Natural killer cell (primary cell): ENCODE data around the gene GOLGA1. TPM values are rescaled to one million over a fixed set of nuclear protein-coding genes. Genes with fewer than 3 reads are reported as not detected.

ENCODE experiments used
- ATAC-seq, 3 donors: fragments of 150-1000 bp in 2 of 3; fragments of 200-7000 bp in 1 of 3; cut with Tn5 transposase; 1 replicate in 1 of 3; 2 replicates in 2 of 3; pipeline ENCODE4 v1.10.0; 2021; ENCODE audit warnings: mild to moderate bottlenecking in 2 of 3, moderate library complexity in 2 of 3
- DNase-seq, 2 donors: peaks; one replicate each; pipeline versions ENCODE4 v3.0.0 to v3.0.0-alpha.2; 2013 to 2021; ENCODE audit warnings: mixed read lengths in 1 of 2
- H3K27ac ChIP-seq: one replicate; pipeline ENCODE4 v1.5.1; 2013; ENCODE audit warnings: mild to moderate bottlenecking, low read length
- H3K27me3 ChIP-seq: one replicate; pipeline ENCODE4 v1.6.1; 2013; ENCODE audit warnings: low read length; ENCODE audit not compliant: control insufficient read depth, insufficient read depth
- H3K36me3 ChIP-seq: one replicate; pipeline ENCODE4 v1.6.1; 2013; ENCODE audit warnings: low read length; ENCODE audit not compliant: control insufficient read depth, insufficient read depth
- H3K4me1 ChIP-seq: one replicate; pipeline ENCODE4 v1.6.1; 2013; ENCODE audit warnings: low read length; ENCODE audit not compliant: control insufficient read depth, insufficient read depth
- H3K4me3 ChIP-seq: one replicate; pipeline ENCODE4 v1.5.1; 2013; ENCODE audit warnings: low read length
- H3K9me3 ChIP-seq: one replicate; pipeline ENCODE4 v1.6.1; 2013; ENCODE audit warnings: low read length; ENCODE audit not compliant: control insufficient read depth, insufficient read depth
- H3K27ac Mint-ChIP-seq, 2 donors: one replicate each; pipeline ENCODE4 v1.8.0; 2022; ENCODE audit warnings: mild to moderate bottlenecking in 2 of 2, mixed read lengths in 2 of 2, moderate library complexity in 1 of 2
- H3K27me3 Mint-ChIP-seq, 2 donors: one replicate each; pipeline ENCODE4 v1.8.0; 2022; ENCODE audit warnings: low read depth in 2 of 2, mixed read lengths in 2 of 2
- H3K36me3 Mint-ChIP-seq: one replicate; pipeline ENCODE4 v1.8.0; 2022; ENCODE audit warnings: mixed read lengths
- H3K4me1 Mint-ChIP-seq, 2 donors: one replicate each; pipeline ENCODE4 v1.8.0; 2022; ENCODE audit warnings: mixed read lengths in 2 of 2
- H3K4me3 Mint-ChIP-seq: one replicate; pipeline ENCODE4 v1.8.0; 2022; ENCODE audit warnings: mild to moderate bottlenecking, moderate library complexity, mixed read lengths
- H3K9me3 Mint-ChIP-seq, 2 donors: one replicate each; pipeline ENCODE4 v1.8.0; 2022; ENCODE audit warnings: mixed read lengths in 2 of 2
- CTCF ChIP-seq: fragments of 200-600 bp; IDR thresholded peaks from one replicate; pipeline ENCODE4 v1.8.0; 2022; ENCODE audit warnings: antibody characterized with exemption
- WGBS: methylation state at CpG from one replicate; pipeline ENCODE4 v1.1.7; 2013; ENCODE audit warnings: missing lambda C conversion rate; ENCODE audit not compliant: insufficient coverage; 5-methylcytosine and 5-hydroxymethylcytosine counted together
- intact Hi-C: fragments of 100-400 bp; cut with micrococcal nuclease; formaldehyde crosslinking; loops from one replicate; pipeline ENCODE4 v1.14.2; 2022
- total RNA-seq, 4 donors: library from RNA; stranded (reverse); fragments of 120-200 nt in 1 of 4; gene quantifications; one replicate each; pipeline versions ENCODE4 v1.2.3 to v1.2.4, GENCODE V29; 2013 to 2022

The GOLGA1 gene
- total RNA-seq, 3 donors from 2014 or later (not counting 1 experiment from before 2014, with no cell fraction given), result 21.5 to 32.4 (median 27.0) TPM

- Histone ChIP-seq H3K9me3 (no peaks in the 10 kb centered on the region), H3K36me3 (peaks cover 33% of the 10 kb centered on the region), H3K27ac (no peak overlapping the region), H3K4me3 (no peak overlapping the region), H3K27me3 (no peaks in the 10 kb centered on the region), H3K4me1 (no peaks in the 10 kb centered on the region)
- no peak overlapping the region for H3K4me3 Mint-ChIP-seq
- no peak overlapping the region for H3K27ac Mint-ChIP-seq
- intact Hi-C loops, result no loop called here
- H3K9me3 Mint-ChIP-seq, result no peaks in the 10 kb centered on the region
- H3K27me3 Mint-ChIP-seq, result no peaks in the 10 kb centered on the region
- no peak for TF ChIP-seq CTCF
- WGBS, result 100% methylated on average over 1 of the region's 1 CpG
- peaks cover 9% of the 10 kb centered on the region for H3K36me3 Mint-ChIP-seq
- ATAC-seq (no peak), DNase-seq (no peak)
- peaks cover 4 to 13% of the 10 kb centered on the region in 2 donors for H3K4me1 Mint-ChIP-seq
Observed at GRCh38 chr9:124906966-124907365, 33.9 kb downstream of the GOLGA1 start.

GRCh38 chr9:124899845-124900244 is 41.0 kb downstream of the GOLGA1 start:
- no peak overlapping the region for H3K4me3 Mint-ChIP-seq
- Histone ChIP-seq H3K9me3 (no peaks in the 10 kb centered on the region), H3K4me1 (no peaks in the 10 kb centered on the region), H3K27me3 (no peaks in the 10 kb centered on the region), H3K4me3 (no peak overlapping the region), H3K27ac (no peak overlapping the region), H3K36me3 (peaks cover 43% of the 10 kb centered on the region)
- intact Hi-C loops, result loop anchor here (10.0 kb wide), 1 partner anchor 65 kb away; no protein-coding TSS in a partner anchor
- H3K27me3 Mint-ChIP-seq, result no peaks in the 10 kb centered on the region
- no peak for DNase-seq
- peaks cover 8% of the 10 kb centered on the region for H3K36me3 Mint-ChIP-seq
- H3K27ac Mint-ChIP-seq, result no peak overlapping the region
- TF ChIP-seq CTCF, result no peak
- ATAC-seq, result no peak
- no peaks in the 10 kb centered on the region for H3K9me3 Mint-ChIP-seq
- peaks cover 3 to 10% of the 10 kb centered on the region in 2 donors for H3K4me1 Mint-ChIP-seq
- 94% methylated on average over 9 of the region's 9 CpGs for WGBS

GRCh38 chr9:124897570-124898460 is 43.1 kb downstream of the GOLGA1 start:
- TF ChIP-seq CTCF, result no peak
- no peak overlapping the region for H3K4me3 ChIP-seq
- peaks cover 51% of the 10 kb centered on the region for H3K36me3 ChIP-seq
- H3K27ac ChIP-seq, result no peak overlapping the region
- H3K4me3 Mint-ChIP-seq, result no peak overlapping the region
- peaks cover 15% of the 10 kb centered on the region for H3K36me3 Mint-ChIP-seq
- peaks cover 4% of the 10 kb centered on the region for H3K4me1 ChIP-seq
- peaks cover 8 to 16% of the 10 kb centered on the region in 2 donors for H3K4me1 Mint-ChIP-seq
- no peaks in the 10 kb centered on the region for H3K9me3 Mint-ChIP-seq
- no peak overlapping the region for H3K27ac Mint-ChIP-seq
- 96% methylated on average over 4 of the region's 6 CpGs for WGBS
- H3K9me3 ChIP-seq, result no peaks in the 10 kb centered on the region
- no peak for DNase-seq
- ATAC-seq, result no peak
- intact Hi-C loops, result loop anchor here (10.0 kb wide), 1 partner anchor 63 kb away; no protein-coding TSS in a partner anchor
- no peaks in the 10 kb centered on the region for H3K27me3 ChIP-seq
- no peaks in the 10 kb centered on the region for H3K27me3 Mint-ChIP-seq
